Brain microvascular endothelial cell (primary cell): ENCODE results near the gene RHBDL1.

ENCODE experiments used
- DNase-seq: peaks from one replicate; pipeline ENCODE4 v3.0.0-alpha.2; 2020
- H3K27ac ChIP-seq: fragments of 250-450 bp; sonication (Bioruptor Pico); 2 replicates; pipeline ENCODE4 v1.5.1; 2020; ENCODE audit warnings: mild to moderate bottlenecking, moderate library complexity
- H3K27me3 ChIP-seq: fragments of 250-450 bp; sonication (Bioruptor Pico); replicated peaks from 2 replicates; pipeline ENCODE4 v1.5.1; 2020; ENCODE audit warnings: mild to moderate bottlenecking
- H3K36me3 ChIP-seq: fragments of 250-450 bp; sonication (Bioruptor Pico); replicated peaks from 2 replicates; pipeline ENCODE4 v1.5.1; 2020; ENCODE audit warnings: mild to moderate bottlenecking
- H3K4me3 ChIP-seq: 2 replicates; pipeline ENCODE4 v1.5.1; 2011; ENCODE audit warnings: low read depth, mild to moderate bottlenecking, control low read depth, low read length, moderate library complexity
- CTCF ChIP-seq: IDR thresholded peaks from 2 replicates; pipeline ENCODE4 v1.5.1; 2011; ENCODE audit warnings: low read depth, mild to moderate bottlenecking, moderate library complexity, low read length, control low read depth, inconsistent platforms; ENCODE audit errors: missing control alignments
- in situ Hi-C: cut with HindIII; loops from 2 replicates; pipeline ENCODE4 v1.10.0; 2017; ENCODE audit warnings: low sequenced_read_pairs, low pct_ligation_motif_present

Gene RHBDL1

GRCh38 chr16:635573-636205 is 39.8 kb upstream of the RHBDL1 start:
- H3K36me3 ChIP-seq, result peaks cover 9% of the 10 kb centered on the region
- in situ Hi-C loops, result no loop called here
- peak overlapping the region; percentile 61 for H3K27ac ChIP-seq
- H3K4me3 ChIP-seq, result peak overlapping the region; percentile 81
- no peak for DNase-seq
- no peak for TF ChIP-seq CTCF
- no peaks in the 10 kb centered on the region for H3K27me3 ChIP-seq

GRCh38 chr16:636206-637080 is 39.0 kb upstream of the RHBDL1 start, which contains the start of gene METTL26:
TSS of gene METTL26 (minus strand) at chr16:636305. CDS start at chr16:636290, 15 bp downstream.
- Histone ChIP-seq H3K4me3 (peak within 1 kb of the TSS; percentile 81), H3K27ac (peak within 1 kb of the TSS; percentile 61), H3K36me3 (peaks cover 9% of the 10 kb centered on the region), H3K27me3 (no peaks in the 10 kb centered on the region)
- no peak for TF ChIP-seq CTCF
- DNase-seq, result peak; percentile 91
- in situ Hi-C loops, result no loop called here

- peak; percentile 73 for DNase-seq
- no peak for TF ChIP-seq CTCF
- peak overlapping the region; percentile 81 for H3K4me3 ChIP-seq
- no peak overlapping the region for H3K27ac ChIP-seq
- in situ Hi-C loops, result no loop called here
- peaks cover 9% of the 10 kb centered on the region for H3K36me3 ChIP-seq
- no peaks in the 10 kb centered on the region for H3K27me3 ChIP-seq
Observed at GRCh38 chr16:637081-638018, 38.1 kb upstream of the RHBDL1 start.

DNA sequence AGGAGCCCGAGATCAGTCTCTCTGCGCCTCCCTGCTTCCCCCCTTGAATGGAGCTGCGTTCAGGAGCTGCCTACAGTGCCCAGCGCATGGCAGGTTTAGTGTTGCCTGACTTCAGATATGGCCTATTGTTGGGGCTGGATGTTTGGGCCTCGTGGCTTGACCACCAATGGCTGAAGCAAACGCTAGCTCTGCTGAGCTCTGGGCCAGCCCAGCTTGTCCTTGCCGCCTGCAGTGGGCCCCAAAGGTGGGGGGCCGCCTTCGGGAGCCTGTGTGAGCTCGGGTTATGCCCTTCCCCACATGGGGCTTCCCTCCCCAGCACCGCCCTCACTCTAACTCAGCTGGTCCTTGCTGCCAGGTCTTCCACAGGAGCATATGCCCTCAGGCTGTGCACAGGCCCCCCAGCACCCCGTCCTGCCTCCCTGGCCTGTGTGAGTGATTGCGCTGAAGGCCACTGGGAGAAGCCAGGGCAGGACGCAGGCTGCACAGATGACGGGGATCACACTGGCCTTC is 37.4 kb upstream of the RHBDL1 start:
- H3K4me3 ChIP-seq, result no peak overlapping the region
- no peak for DNase-seq
- H3K27ac ChIP-seq, result no peak overlapping the region
- in situ Hi-C loops, result no loop called here
- H3K27me3 ChIP-seq, result no peaks in the 10 kb centered on the region
- TF ChIP-seq CTCF, result no peak
- H3K36me3 ChIP-seq, result peaks cover 9% of the 10 kb centered on the region

DNA sequence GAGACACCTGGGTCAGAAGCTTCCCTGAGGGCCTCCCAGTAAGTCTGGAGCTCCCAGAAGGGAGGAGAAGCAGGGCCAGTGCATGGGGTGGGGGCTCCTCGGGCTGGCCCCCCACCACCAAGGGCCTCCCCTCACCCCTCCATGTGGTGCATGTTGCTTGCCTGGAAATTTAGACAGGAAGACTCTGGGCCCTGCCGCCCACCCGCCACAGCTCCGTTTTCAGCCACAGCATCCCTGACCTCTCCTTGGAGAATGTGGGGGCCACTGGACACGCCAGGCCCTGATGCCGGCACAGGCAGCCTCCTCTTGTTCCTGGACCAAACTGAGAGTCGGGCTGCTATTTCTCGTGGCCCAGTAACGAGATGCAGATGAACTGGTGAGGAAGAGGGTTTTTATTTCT is 36.6 kb upstream of the RHBDL1 start:
- TF ChIP-seq CTCF, result no peak
- Histone ChIP-seq H3K27me3 (no peaks in the 10 kb centered on the region), H3K27ac (no peak overlapping the region), H3K4me3 (no peak overlapping the region), H3K36me3 (peaks cover 2% of the 10 kb centered on the region)
- in situ Hi-C loops, result no loop called here
- DNase-seq, result no peak
